SH-SY5Y (cell line): ENCODE data around the gene SMYD3.

Experiments used
- GATA2 ChIP-seq: IDR thresholded peaks from 2 replicates; pipeline ENCODE4 v1.6.1; 2011; ENCODE audit warnings: mild to moderate bottlenecking, low read depth, low read length
- GATA3 ChIP-seq: IDR thresholded peaks from 2 replicates; pipeline ENCODE4 v1.6.1; 2011; ENCODE audit warnings: low read depth, mild to moderate bottlenecking, low read length, moderate library complexity

Gene SMYD3

DNA sequence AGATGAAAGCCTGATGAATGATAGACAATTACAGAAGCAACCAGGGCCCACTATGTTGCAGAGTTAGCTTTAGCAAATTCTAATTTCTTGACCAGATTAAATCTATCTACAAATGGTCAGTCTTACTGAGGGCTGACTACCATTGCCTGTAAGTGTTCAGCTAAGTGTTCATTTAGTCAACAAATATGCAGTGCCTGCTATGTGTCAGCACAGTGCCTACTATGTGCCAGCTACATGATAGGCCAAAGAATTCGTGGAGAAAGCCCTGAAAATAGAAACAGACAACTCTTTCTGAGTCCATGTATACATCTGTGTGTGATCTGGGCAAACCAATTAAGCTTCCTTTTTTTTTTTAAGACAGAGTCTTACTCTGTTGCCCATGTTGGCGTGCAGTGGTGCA lies 212.8 kb downstream of the SMYD3 start:
- no peak for TF ChIP-seq GATA2
- no peak for TF ChIP-seq GATA3

DNA sequence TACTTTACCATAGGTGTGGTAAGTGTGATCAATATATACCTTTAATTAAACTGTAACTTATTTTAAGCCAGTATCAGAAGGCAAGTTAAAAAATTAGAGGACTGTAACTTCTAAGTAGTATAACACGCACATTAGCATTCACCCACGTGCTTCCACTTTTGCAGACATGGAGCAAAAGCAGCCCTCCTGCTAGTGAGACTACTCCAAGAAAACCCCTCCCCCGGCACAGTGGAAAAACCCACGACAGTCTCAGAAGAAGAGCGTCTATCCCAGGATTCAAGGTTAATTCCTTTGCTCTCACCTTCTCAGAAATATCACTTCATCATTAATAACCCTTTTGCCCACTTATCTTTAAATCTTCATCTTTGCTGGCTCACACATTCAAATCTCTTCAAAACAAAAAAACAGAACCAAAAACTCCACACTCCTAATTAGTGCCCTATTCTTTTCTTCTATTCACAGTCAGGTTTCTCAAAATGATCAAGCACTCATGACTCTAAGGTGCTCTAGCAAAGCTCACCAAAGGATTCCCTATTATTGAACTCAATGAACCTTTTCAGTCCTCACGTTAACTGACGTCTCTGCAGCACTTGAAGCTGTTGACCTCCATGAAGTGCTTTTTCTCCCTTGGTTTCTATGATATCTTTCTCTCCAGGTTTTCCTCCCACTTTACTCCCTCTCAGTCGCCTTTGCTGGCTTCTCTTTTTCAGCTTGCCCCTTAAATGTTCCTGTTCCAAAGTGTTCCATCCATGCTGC lies 213.5 kb downstream of the SMYD3 start:
- TF ChIP-seq GATA2 (no peak), GATA3 (no peak)

DNA sequence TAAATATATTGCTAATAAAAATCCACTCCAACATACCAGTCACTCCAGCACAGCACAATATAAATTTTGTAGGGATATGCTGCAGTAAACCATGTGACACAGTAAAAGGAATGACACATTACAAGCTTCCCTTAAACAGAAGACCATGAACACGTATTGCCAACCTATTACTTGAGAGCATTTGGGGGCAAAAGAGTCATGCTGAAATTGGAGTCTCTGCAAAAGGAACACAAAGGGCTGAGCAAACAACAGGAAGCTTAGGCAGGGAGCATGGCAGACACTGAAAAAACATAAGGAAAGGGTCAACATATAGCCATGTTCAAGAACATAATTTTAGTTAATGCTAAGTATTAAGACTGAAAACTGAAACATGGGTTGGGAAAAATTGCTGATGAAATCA lies 214.5 kb downstream of the SMYD3 start:
- TF ChIP-seq GATA3: no peak
- no peak for TF ChIP-seq GATA2

DNA sequence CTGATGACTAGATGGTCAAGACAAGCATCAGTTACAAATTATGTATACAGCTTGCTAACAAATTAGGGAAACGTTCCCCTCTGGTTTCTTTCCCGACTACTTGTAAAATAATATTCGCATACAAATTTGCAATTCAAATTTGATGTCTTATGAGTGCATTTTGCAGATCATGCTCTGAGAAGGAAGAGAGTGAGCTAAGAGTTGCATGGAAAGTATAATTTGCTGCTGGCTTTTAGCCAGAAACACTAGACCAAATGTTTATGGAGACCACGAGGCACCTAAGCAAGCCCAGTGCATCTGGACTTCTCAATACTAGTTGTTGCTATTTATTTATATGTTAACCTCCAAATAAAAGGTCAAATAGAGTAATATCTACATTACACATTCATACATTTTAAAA lies 216.0 kb downstream of the SMYD3 start:
- TF ChIP-seq GATA3 (no peak), GATA2 (no peak)

DNA sequence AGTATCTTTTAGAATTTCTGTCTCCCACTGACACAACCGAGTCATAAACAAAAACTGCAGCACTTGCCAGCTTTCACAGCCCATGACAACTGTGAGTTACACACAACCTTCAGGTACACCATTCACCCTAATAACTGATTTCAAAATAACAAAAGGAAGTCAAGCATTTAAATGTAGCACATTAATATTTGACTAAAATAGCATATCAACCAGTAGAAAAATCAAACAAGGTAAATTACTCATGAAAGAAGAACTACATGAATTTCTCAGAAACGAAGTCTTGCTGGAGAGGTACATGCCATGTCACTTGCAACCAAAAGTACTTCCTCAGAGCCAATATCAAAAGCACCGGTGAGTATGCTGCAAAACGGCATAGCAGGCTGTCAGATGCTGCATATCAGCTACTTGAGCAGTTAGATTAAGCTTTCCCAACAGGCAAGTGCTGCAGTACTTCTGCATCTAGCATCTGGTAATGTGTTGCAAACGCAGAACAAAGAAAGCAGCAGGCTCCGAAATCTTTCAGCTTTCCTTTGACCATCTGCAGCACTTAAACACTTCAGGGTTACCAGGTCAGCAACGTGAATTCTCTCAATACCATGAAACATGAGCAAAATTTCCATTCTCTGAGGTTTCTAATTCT lies 223.2 kb downstream of the SMYD3 start:
- TF ChIP-seq GATA3: no peak

DNA sequence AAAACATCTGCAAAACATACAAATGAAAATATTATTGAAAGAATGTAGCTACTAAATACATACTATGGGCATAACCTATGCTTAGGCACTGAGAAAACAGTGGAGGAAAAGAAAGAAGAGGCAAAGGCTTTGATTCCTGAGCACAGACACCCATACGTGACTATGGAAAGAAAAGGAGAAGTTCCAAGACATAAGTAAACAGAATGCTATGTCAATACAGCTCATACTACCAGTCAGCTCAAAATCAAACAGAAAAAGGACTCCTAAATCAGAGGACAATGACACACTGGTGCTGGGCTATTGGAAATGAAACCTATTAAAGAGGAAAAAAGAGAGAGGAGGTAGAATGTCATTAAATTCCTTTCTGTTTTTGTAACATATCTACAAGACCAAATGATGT lies 225.4 kb downstream of the SMYD3 start:
- TF ChIP-seq GATA2: no peak
- TF ChIP-seq GATA3: no peak

DNA sequence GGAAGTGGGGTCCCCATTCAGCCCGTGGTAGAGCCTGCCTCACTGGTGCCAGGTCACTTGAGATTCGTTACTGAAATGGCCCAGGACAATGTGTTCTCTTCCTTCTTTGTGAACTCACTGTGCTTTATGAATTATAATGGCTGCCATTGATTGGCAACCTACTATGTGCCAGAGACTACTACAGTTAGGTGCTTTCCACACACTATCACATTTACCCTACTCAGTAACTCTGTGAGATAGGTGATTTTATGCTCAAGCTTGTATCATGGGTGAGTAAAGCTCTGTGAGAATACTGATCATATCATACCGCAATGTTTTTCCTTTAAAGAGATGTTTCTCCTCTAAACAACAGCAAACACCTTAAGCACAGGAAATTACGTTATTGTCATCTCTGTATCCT lies 225.9 kb downstream of the SMYD3 start:
- TF ChIP-seq GATA3 (no peak), GATA2 (no peak)

DNA sequence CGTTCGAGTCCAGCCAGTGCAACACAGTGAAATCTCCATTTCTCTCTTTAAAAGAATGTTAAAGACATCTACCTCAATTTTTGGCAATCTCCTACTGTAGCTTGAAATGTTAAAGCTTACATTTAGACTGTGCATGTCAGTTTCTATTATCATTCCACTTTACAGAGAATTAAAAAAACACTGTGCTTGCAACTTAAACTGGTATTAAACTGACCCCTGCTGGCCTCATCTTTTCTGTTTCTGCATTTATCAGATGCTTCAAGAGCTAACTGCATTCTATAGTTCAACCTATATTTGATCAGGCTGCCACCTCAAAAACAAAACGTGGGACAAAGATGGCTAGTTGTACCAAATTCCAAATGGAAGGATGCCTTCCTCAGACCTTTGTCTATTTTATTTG lies 226.5 kb downstream of the SMYD3 start:
- TF ChIP-seq GATA3 (no peak), GATA2 (peak; percentile 16; the same call in 1 of the 2 replicates)

DNA sequence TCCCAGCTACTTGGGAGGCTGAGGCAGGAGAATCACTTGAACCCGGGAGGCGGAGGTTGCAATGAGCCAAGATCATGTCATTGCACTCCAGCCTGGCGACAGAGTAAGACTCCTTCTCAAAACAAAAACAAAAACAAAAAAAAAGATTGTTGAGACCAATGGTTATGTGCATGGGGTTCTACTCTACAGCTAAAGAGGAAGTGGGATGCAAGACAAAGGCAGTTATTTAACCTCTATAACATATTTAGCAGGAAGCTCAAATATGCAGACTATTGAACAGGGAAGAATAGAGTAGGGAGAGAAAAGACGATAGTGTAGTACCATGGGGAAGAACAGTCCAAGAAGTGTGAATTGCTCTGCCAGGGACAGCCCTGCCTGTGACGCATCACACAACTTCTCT lies 227.7 kb downstream of the SMYD3 start:
- no peak for TF ChIP-seq GATA2
- no peak for TF ChIP-seq GATA3

DNA sequence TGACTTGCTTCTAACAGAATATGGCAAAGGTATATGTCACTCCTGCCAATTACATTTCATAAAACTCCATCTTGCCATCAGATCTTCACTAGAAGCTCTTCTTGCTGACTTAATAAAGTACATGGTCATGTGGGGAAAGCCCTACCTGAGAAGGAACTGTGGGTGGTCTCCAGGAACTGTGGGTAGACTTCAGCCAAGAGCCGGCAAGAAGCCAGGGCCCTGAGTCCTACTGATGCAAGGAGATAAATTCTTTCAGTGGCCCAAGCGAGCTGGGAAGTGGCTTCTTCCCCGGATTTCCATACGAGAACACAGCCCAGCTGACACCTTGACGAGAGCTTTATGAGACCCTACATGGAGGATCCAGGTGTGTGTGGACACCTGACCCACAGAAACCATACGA lies 228.7 kb downstream of the SMYD3 start:
- TF ChIP-seq GATA3: no peak
- no peak for TF ChIP-seq GATA2

DNA sequence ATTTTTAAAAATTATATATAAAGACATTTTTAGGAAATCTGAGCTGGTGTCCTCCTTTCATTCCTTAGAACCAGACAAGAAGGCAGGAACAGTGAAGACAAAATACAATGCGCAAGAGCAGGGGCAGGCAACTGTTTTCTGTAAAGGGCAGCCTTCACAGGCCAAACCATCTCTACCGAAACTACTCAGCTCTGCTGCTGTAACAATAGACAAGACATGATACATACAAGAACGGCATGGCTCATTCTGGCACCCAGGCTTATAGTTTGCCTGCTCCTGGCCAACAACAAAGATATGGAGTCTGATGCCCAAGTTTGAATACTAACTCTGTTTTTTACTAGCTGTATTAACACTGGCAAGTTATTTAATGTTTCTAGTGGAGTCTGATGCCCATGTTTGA lies 232.0 kb downstream of the SMYD3 start:
- TF ChIP-seq GATA2: no peak

DNA sequence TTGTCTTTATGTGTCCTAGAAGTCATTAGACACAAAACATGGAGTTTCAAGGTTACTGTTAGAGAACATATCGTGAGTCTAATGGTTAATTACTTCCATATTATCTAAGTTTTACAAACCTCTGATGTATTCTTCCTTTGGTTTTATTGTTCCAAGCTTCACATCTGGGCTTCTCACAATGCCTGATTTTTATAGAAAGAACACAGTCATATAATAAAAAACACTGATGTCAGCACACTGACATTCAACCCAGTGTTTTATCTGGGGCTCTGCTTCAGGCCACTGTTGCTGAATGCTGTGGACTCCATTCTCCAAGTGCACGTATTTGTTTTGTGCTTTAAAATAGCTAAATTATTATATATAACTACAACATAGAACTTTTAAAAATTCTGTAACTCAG lies 232.9 kb downstream of the SMYD3 start:
- TF ChIP-seq GATA3 (no peak), GATA2 (no peak)

DNA sequence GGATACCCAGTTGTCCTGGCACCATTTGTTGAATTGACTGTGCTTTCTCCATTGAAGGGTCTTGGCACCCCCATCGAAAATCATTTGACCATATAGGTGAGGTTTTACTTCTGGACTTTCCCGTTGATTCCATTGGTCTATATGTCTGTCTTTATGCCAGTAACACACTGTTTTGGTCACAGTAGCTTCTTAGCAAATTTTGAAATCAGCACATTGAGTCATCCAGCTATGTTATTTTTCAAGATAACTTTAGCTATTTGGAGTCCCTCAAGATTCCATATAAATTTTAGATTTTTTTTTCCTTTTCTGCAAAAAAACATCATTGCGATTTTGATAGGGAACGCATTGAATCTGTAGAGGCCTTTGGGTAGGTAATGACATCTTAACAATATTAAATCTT lies 235.6 kb downstream of the SMYD3 start:
- TF ChIP-seq GATA3 (no peak), GATA2 (no peak)

DNA sequence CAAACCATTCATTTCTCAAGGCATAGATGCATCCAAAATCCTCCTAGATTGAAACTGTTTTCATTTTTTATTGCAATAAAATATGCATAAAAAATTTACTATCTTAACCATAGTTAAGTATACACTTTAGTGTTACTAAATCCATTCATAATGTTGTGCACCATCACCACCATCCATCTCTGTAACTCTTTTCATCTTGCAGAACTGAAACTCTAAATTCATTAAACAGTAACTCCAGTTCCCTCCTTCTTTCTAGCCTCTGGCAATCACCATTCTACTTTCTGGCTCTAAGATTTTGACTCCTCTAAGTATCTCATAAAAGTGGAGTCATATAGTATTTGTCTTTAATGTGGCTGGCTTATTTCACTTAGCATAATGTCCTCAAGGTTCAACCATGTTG lies 236.8 kb downstream of the SMYD3 start:
- no peak for TF ChIP-seq GATA3
- no peak for TF ChIP-seq GATA2

DNA sequence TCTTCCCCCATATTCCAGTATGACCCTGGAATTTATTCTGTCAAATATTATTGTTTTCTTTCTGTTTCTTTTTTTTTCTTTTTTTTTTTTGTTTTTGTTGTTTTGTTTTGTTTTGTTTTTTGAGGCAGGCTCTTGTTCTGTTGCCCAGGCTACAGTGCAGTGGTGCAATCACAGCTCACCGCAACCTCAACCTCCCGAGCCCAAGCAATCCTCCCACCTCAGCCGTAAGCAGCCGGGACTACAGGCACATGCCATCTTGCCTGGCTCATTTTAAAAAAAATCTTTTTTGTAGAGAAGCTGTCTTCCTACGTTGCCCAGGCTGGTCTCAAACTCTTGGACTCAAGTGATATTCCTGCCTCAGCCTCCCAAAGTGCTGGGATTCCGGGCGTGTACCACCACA lies 237.6 kb downstream of the SMYD3 start:
- TF ChIP-seq GATA3 (no peak), GATA2 (no peak)
